CD1c-positive myeloid dendritic cell (primary cell): ENCODE results near the gene BRIP1.
"Not testable (repeated sequence)": the region's sequence is repeated elsewhere in the genome, so short reads cannot be mapped to it uniquely, and the experiment has no call there.

ENCODE experiments used
- DNase-seq: peaks from one replicate; pipeline ENCODE4 v3.0.0-alpha.2; 2016; ENCODE audit errors: extremely low spot score

Gene BRIP1

GRCh38 chr17:61862975-61863800 lies at the start of gene BRIP1:
TSS of gene BRIP1 (minus strand) at chr17:61863528. CDS start at chr17:61861539, 1,989 bp downstream.
- DNase-seq: peak; percentile 94

GRCh38 chr17:61908292-61909037 lies 45.1 kb upstream of the BRIP1 start:
- no peak for DNase-seq

- no peak for DNase-seq
These were observed 44.0 kb upstream of the BRIP1 start for GRCh38 chr17:61907361-61907760.

GRCh38 chr17:61904094-61904710 lies 40.9 kb upstream of the BRIP1 start:
- no peak for DNase-seq

- DNase-seq: no peak
These were observed 39.9 kb upstream of the BRIP1 start for GRCh38 chr17:61903251-61903650.

GRCh38 chr17:61897548-61898180 lies 34.3 kb upstream of the BRIP1 start:
- no peak for DNase-seq

GRCh38 chr17:61895391-61895790 lies 32.1 kb upstream of the BRIP1 start:
- no peak for DNase-seq

- DNase-seq: not testable (repeated sequence)
These were observed 31.0 kb upstream of the BRIP1 start for GRCh38 chr17:61894310-61894709.

GRCh38 chr17:61887733-61888132 lies 24.4 kb upstream of the BRIP1 start:
- DNase-seq: not testable (repeated sequence)

GRCh38 chr17:61885865-61886264 lies 22.5 kb upstream of the BRIP1 start:
- DNase-seq: not testable (repeated sequence)

- DNase-seq: no peak
These were observed 21.5 kb upstream of the BRIP1 start for GRCh38 chr17:61884864-61885263.

GRCh38 chr17:61880589-61881102 lies 17.3 kb upstream of the BRIP1 start:
- DNase-seq: no peak

- no peak for DNase-seq
These were observed 15.8 kb upstream of the BRIP1 start for GRCh38 chr17:61878984-61879612.

- DNase-seq: no peak
These were observed 15.2 kb upstream of the BRIP1 start for GRCh38 chr17:61878520-61878919.

- DNase-seq: no peak
These were observed 14.5 kb upstream of the BRIP1 start for GRCh38 chr17:61877837-61878236.

- no peak for DNase-seq
These were observed 12.5 kb upstream of the BRIP1 start for GRCh38 chr17:61875804-61876203.

GRCh38 chr17:61875285-61875684 lies 12.0 kb upstream of the BRIP1 start:
- no peak for DNase-seq

- no peak for DNase-seq
These were observed 10.7 kb upstream of the BRIP1 start for GRCh38 chr17:61874075-61874474.

GRCh38 chr17:61872099-61872498 lies 8.8 kb upstream of the BRIP1 start:
- no peak for DNase-seq

- no peak for DNase-seq
These were observed 5.8 kb upstream of the BRIP1 start for GRCh38 chr17:61869138-61869537.

- no peak for DNase-seq
These were observed 4.7 kb upstream of the BRIP1 start for GRCh38 chr17:61868074-61868473.
